OCI-LY1 (cell line): ENCODE results near the gene CLN6.

ENCODE experiments used
- H2AFZ ChIP-seq: fragments of 200-600 bp; sonication (generic), shearing (Covaris generic); 2 replicates; pipeline ENCODE4 v1.6.0; 2014; ENCODE audit warnings: antibody characterized with exemption, mild to moderate bottlenecking, low read length
- H3F3A ChIP-seq: fragments of 200-600 bp; sonication (generic), shearing (Covaris generic); 2 replicates; pipeline ENCODE4 v1.6.0; 2014; ENCODE audit warnings: mild to moderate bottlenecking, antibody characterized with exemption, low read length, moderate library complexity; ENCODE audit not compliant: insufficient read depth
- H3K27ac ChIP-seq: fragments of 200-600 bp; sonication (generic); 2 replicates; pipeline ENCODE4 v1.5.1; 2014; ENCODE audit warnings: low read length, mixed run types, mild to moderate bottlenecking, low read depth; ENCODE audit not compliant: poor library complexity, severe bottlenecking
- H3K27me3 ChIP-seq: fragments of 200-600 bp; sonication (generic); 2 replicates; pipeline ENCODE4 v1.6.0; 2014; ENCODE audit warnings: antibody characterized with exemption, mild to moderate bottlenecking, low read length, moderate library complexity; ENCODE audit not compliant: insufficient read depth
- H3K36me3 ChIP-seq: fragments of 200-600 bp; sonication (generic); 2 replicates; pipeline ENCODE4 v1.6.1; 2014; ENCODE audit warnings: mild to moderate bottlenecking, antibody characterized with exemption, low read length, moderate library complexity, mixed read lengths; ENCODE audit not compliant: insufficient read depth
- H3K4me1 ChIP-seq: fragments of 200-600 bp; sonication (generic); 2 replicates; pipeline ENCODE4 v1.5.1; 2014; ENCODE audit warnings: mild to moderate bottlenecking, low read length, moderate library complexity; ENCODE audit not compliant: insufficient read depth, severe bottlenecking
- H3K4me2 ChIP-seq: fragments of 200-600 bp; sonication (generic), shearing (Covaris generic); 2 replicates; pipeline ENCODE4 v1.6.1; 2014; ENCODE audit warnings: low read length
- H3K4me3 ChIP-seq: fragments of 200-600 bp; sonication (generic); 2 replicates; pipeline ENCODE4 v1.5.1; 2014; ENCODE audit warnings: low read length, low read depth, mild to moderate bottlenecking, mixed read lengths; ENCODE audit not compliant: poor library complexity, severe bottlenecking
- H3K79me2 ChIP-seq: fragments of 200-600 bp; shearing (Covaris generic); 2 replicates; pipeline ENCODE4 v1.6.1; 2016; ENCODE audit warnings: mixed run types, low read length, mixed read lengths; ENCODE audit not compliant: insufficient read depth
- H3K9ac ChIP-seq: fragments of 200-600 bp; sonication (generic), shearing (Covaris generic); 2 replicates; pipeline ENCODE4 v1.6.1; 2014; ENCODE audit warnings: mild to moderate bottlenecking, low read length, mixed read lengths
- H3K9me2 ChIP-seq: fragments of 200-600 bp; sonication (generic), shearing (Covaris generic); 2 replicates; pipeline ENCODE4 v1.6.1; 2014; ENCODE audit warnings: low read depth, mild to moderate bottlenecking, low read length, mixed read lengths
- H3K9me3 ChIP-seq: fragments of 200-600 bp; shearing (Covaris generic); 2 replicates; pipeline ENCODE4 v1.6.1; 2014; ENCODE audit warnings: low read length, mixed read lengths
- H4K20me1 ChIP-seq: fragments of 200-600 bp; sonication (generic), shearing (Covaris generic); 2 replicates; pipeline ENCODE4 v1.6.0; 2016; ENCODE audit warnings: mild to moderate bottlenecking, low read length; ENCODE audit not compliant: insufficient read depth
- EZH2 ChIP-seq: fragments of 200-600 bp; sonication (generic), shearing (Covaris generic); IDR thresholded peaks from 2 replicates; pipeline ENCODE4 v1.8.0; 2017; ENCODE audit warnings: borderline replicate concordance, mixed run types, mild to moderate bottlenecking, antibody characterized with exemption, low read length, moderate library complexity, mixed read lengths
- TF ChIP-seq, protein P1 (sequence below): fragments of 200-600 bp; sonication (generic), shearing (Covaris generic); IDR thresholded peaks from 2 replicates; pipeline ENCODE4 v1.5.1; 2017; ENCODE audit warnings: mild to moderate bottlenecking, antibody characterized with exemption, low read length, moderate library complexity, mixed read lengths

CLN6 gene

DNA sequence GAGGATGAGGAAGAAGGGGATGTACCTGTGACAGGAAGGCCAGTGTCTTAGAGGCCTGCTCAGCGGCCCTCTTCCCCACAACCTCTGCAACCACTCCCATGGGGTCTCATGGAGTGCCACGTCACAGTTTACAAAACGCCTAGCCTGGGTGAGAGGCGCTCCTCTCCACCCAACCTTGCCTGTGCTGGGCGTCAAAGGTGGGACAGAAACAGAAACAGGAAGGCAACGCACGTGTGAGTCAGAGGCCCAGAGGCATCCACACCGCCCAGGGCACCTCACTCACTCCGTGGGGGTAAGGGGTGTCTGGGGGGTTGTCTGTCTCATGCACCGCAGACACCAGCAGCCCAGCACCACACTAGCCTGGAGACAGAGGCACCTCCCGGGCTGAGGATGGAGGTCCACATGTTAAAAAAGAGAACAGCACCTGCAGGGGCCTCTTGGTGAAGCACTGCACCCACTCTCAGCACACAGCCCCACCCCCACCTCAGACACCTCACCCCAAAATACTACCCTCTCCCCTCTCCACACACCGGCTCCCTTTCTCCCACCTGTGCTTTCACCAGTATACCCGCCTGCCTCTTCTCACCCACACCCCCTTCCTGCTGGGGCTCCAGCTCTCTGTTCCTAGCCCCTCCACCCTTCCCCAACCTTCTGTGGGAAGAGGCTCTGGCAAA, 19.7 kb downstream of the CLN6 start:
- TF ChIP-seq, protein P1, sequence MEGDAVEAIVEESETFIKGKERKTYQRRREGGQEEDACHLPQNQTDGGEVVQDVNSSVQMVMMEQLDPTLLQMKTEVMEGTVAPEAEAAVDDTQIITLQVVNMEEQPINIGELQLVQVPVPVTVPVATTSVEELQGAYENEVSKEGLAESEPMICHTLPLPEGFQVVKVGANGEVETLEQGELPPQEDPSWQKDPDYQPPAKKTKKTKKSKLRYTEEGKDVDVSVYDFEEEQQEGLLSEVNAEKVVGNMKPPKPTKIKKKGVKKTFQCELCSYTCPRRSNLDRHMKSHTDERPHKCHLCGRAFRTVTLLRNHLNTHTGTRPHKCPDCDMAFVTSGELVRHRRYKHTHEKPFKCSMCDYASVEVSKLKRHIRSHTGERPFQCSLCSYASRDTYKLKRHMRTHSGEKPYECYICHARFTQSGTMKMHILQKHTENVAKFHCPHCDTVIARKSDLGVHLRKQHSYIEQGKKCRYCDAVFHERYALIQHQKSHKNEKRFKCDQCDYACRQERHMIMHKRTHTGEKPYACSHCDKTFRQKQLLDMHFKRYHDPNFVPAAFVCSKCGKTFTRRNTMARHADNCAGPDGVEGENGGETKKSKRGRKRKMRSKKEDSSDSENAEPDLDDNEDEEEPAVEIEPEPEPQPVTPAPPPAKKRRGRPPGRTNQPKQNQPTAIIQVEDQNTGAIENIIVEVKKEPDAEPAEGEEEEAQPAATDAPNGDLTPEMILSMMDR = no peak
- no peak for TF ChIP-seq EZH2
- Histone ChIP-seq H3K4me1 (peaks cover 34% of the 10 kb centered on the region), H2AFZ (no peak overlapping the region), H4K20me1 (no peaks in the 10 kb centered on the region), H3K27ac (peak overlapping the region; percentile 71), H3K4me3 (no peak overlapping the region), H3K9ac (peak overlapping the region; percentile 42; the same call in 1 of the 2 replicates), H3F3A (no peaks in the 10 kb centered on the region), H3K4me2 (peak overlapping the region; percentile 23; the same call in 1 of the 2 replicates), H3K79me2 (no peaks in the 10 kb centered on the region), H3K27me3 (no peaks in the 10 kb centered on the region), H3K9me2 (no peaks in the 10 kb centered on the region), H3K36me3 (peaks cover 14% of the 10 kb centered on the region; the same call in 1 of the 2 replicates), H3K9me3 (no peaks in the 10 kb centered on the region)

DNA sequence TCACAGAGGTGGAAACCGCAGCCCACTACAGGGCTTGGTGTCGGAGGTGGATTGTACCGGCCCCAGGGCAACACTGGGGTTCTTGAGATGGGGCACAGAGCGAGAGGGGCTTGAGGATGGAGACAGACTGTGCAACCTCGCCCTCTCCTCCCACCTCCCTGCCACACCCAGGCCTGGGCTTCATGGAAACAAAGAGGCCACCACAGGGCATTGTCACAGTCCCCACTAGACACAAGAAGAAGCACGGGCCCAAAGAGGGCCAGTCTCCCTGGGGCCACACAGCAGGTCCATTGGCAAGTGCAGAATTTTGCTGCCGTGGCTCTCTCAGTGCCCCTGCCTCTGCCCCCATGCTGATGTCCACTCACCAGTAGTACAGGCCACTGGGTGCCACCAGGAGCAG, 20.3 kb downstream of the CLN6 start:
- peak overlapping the region; percentile 71 for H3K27ac ChIP-seq
- H4K20me1 ChIP-seq = no peaks in the 10 kb centered on the region
- H3K4me3 ChIP-seq = no peak overlapping the region
- H3K79me2 ChIP-seq = no peaks in the 10 kb centered on the region
- H3K9ac ChIP-seq = peak overlapping the region; percentile 12; the same call in 1 of the 2 replicates
- no peaks in the 10 kb centered on the region for H3K9me2 ChIP-seq
- H2AFZ ChIP-seq = no peak overlapping the region
- TF ChIP-seq, protein P1 = no peak
- no peak for TF ChIP-seq EZH2
- H3K9me3 ChIP-seq = no peaks in the 10 kb centered on the region
- no peaks in the 10 kb centered on the region for H3F3A ChIP-seq
- no peaks in the 10 kb centered on the region for H3K27me3 ChIP-seq
- peaks cover 34% of the 10 kb centered on the region for H3K4me1 ChIP-seq
- H3K36me3 ChIP-seq = peaks cover 11% of the 10 kb centered on the region; the same call in 1 of the 2 replicates
- H3K4me2 ChIP-seq = peak overlapping the region; percentile 23; the same call in 1 of the 2 replicates

DNA sequence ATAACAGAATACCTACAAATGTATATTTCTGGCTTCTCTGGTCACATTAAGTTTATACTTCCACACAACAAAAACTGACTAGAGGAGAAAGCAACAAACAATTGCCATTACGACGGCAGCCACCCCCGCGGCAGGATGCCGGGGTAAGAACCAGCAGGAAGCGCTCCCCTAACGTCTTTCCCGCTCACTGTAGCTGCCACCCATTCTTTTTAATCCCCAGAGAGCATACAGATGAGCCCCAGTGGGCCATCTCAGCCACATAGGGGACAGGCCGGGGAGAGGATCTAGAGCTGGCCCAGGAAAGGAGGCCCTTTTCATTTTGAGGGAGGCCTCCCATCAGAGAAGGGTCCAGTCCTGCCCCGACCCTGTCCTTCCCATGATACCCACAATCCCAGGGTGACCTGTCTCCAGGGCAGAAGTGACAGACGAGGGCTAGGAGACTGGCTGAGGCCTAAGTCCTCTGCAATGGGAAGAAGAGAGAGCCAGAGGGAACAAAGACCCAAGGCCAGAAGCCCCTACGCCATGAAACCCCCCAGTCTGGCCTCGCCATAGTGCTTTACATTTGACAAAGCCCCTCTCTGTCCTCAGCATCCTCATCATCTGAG, 20.8 kb downstream of the CLN6 start:
- Histone ChIP-seq H3K9me2 (no peaks in the 10 kb centered on the region), H3K27me3 (no peaks in the 10 kb centered on the region), H3K79me2 (no peaks in the 10 kb centered on the region), H3F3A (no peaks in the 10 kb centered on the region), H3K36me3 (peaks cover 11% of the 10 kb centered on the region; the same call in 1 of the 2 replicates), H3K4me1 (peaks cover 34% of the 10 kb centered on the region), H4K20me1 (no peaks in the 10 kb centered on the region), H3K9ac (no peak overlapping the region; the same call in 1 of the 2 replicates), H3K4me3 (no peak overlapping the region), H3K9me3 (no peaks in the 10 kb centered on the region), H3K27ac (peak overlapping the region; percentile 71), H2AFZ (no peak overlapping the region), H3K4me2 (peak overlapping the region; percentile 0; the same call in 1 of the 2 replicates)
- no peak for TF ChIP-seq EZH2
- TF ChIP-seq, protein P1 = no peak
